GM18526 (cell line): ENCODE measurements around the gene SUDS3.

Experiments
- POLR2A ChIP-seq: IDR thresholded peaks from 3 replicates; pipeline ENCODE4 v1.6.1; 2011; ENCODE audit not compliant: insufficient read length; ENCODE audit errors: extremely low read depth

The SUDS3 gene

DNA sequence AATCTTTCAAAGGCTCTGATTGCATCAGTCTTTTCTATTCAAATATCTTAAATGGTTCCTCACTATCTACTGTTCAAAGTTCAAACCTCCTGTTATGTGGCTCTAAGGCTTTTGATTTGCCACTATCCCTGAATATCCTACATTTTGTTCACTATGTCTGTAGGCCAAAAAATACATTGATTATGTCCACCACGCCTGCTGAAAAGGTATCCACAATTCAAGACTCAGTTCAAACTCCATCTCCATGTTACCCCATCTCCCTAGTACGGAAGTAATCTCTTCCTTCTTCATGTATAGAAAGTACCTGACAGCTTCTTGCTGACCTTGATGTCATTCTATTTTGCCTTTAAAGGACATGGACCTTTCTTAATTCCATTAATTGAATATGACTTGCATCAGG is 28.4 kb upstream of the SUDS3 start:
- TF ChIP-seq POLR2A = no peak

DNA sequence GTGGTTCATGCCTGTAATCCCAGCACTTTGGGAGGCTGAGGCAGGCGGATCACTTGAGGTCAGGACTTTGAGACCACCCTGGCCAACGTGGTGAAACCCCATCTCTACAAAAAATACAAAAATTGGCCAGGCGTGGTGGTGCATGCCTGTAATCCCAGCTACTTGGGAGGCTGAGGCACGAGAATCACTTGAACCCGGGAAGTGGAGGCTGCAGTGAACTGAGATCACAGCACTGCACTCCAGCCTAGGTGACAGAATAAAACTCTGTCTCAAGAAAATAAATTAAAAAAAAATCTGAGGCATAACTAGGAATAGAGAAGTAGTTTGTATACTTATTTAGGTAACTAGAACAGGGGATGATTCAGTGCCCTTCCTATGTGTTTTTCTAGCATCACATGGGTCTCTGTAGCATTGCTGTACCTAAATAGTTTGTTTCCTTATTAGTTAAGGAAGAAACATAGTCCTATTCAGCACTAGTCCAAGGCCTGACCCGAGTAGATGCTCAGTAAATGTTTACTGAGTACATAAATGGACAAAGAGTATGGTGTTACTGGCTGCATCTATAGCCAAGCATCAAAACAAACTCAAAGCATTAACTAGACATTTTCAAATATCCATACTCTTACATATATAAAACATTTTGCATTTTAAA is 25.3 kb upstream of the SUDS3 start:
- TF ChIP-seq POLR2A = no peak

DNA sequence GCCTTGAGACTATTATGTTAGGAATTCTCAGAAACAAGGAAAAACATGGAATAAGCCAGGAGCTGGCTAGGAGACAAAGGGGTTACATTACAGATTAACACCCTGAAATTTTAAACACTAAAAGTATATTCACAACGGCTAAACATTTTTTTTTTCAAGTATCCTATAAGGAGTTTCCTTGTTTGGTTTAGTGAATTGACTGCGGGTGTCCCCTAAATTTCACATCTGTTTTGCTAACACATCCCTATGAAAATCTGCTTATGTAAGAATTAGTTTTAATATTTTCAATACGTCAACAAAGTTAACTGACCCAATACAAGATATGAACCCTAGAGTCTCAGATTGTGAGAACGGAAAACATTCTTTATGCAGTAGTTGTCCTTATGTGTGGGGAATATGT is 22.6 kb upstream of the SUDS3 start:
- TF ChIP-seq POLR2A = no peak

DNA sequence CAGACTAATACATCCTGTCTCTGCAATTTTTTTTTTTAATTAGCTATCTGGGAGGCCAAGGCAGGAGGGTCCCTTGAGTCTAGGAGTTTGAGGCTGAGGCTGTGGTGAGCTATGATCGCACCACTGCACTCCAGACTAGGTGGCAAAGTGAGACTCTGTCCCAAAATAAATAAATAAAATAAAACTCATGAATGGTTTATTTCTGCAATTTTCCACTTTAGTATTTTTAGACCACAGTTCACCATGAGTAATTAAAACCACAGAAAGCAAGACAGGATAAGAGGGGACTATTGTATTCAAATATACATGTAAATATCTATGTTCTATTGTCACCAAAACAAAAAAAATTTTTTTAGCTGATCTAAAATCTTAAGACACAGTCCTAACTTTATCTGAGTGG is 21.5 kb upstream of the SUDS3 start:
- no peak for TF ChIP-seq POLR2A

DNA sequence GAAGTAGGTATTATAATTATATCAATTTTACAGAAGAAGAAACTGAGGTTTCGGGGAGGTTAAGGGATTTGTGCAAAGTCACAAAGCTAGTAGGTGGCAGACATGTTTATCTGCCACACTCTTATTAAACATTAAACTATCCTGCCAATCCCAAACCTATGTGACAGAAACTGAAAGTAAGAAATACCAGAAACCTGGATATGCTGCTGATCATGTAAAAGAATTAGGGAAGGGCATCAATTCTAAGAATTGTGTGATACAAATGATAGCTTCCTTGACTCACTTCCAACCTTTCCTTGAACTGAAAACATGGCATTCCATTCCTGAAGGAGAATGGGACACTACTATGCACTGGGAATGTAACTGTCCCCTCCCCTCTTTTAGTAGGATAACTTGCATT is 20.5 kb upstream of the SUDS3 start:
- TF ChIP-seq POLR2A = no peak

DNA sequence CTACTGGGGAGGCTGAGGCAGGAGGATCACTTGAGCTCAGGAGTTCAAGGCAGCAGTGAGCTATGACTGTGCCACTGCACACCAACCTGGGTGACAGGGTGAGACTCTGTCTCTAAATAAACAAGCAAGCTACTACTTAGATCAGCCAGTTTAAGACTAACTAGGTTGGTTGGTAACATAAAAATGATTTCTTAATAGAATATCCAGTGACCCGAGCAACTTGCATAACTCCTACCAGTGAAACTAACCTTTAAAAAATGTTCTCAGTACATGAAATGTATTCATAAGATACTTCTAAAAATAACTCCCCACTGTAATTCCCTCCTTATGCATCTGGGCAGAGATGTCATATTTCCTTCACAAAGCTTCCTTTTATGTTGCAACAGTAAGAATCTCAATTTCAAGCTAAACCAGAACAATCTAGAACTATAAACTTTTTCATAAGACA is 19.5 kb upstream of the SUDS3 start:
- TF ChIP-seq POLR2A = no peak

DNA sequence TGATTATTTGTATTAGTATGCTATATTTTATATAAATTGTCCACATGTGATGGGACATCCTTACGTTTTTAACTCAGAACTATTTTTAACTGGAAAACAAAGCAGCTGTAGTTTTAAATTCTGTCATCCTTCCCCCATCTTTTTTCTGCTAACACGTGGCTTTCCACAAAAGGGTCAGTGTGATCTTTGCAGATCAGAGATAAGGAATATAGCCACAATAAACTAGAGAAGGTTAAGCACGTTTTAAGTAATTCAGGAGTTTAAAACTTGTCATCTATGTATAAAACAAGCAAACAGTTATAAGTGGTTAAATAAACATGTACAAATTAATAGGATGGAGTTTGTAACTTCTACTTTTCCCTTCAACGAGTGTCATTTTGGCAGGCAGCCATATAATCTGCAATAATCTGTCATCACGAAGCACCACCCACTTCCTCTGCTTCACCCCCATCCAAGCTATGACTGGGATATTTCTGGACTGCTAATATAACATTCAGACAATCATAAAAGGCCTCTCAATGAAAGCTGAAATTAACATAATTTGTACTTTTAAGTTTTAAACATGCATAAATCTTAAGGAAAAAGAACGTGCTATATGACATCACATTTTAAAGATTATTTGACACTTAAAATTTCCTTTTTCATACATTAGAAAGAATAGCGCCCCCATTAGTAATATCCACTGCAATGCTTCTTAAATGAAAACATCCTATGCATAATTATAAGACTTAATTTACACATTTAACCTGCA is 18.9 kb upstream of the SUDS3 start:
- no peak for TF ChIP-seq POLR2A

DNA sequence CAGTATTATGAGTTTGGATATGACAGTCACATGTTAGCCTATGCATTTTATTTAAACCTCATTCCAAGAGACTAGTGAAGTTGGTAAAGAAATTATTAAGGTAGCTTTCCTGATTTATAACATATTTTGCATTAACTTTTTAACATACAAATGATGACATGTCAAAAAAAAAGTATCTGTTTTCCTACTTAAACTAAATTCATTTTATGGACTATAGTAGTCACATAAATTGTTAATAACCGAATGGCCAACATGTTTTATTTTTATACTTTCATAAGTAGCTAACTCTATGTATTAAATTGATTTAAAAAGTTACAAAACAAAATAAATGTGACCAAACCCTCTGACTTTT is 18.4 kb upstream of the SUDS3 start:
- no peak for TF ChIP-seq POLR2A

DNA sequence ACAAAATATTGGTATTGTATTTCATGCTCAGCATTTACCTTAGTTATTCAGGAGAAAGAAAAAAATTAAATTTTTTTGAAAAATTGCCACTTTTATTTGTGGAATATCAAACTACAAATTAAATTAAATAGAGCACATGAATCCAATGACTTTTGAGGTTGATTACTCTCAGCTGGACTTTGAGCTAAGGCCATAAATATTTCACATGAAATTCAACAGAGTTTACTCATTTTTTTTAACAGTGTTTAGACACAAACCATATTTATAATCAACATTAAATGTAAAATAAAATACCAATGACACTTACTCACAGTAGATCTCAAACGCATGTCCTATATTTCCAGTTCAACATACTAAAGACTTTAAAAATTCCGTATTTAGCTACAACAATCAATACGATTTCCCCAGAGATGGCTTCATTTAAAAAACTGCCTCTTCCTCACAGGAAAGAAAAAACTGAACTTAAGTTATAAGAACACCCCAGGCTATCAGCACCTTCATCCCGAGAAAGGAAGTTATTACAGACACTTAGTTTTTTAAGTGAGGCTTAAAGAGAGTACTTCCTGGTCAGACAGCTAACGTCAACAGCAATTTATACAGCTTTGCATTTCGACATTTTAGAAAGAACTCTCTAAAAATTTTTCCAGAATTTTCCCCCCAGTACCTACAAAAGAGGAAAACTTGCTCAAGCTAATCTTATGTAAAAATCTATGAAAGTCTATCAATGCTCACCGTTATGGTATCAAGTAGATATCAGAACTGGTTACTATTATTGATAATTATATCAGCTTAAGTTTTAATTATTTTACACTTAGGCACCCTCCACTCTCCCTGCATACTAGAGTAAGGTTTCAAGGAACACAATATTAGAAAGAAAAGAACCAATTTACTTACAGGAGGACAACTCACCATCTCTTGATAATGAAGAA is 17.5 kb upstream of the SUDS3 start:
- TF ChIP-seq POLR2A = peak; percentile 26

DNA sequence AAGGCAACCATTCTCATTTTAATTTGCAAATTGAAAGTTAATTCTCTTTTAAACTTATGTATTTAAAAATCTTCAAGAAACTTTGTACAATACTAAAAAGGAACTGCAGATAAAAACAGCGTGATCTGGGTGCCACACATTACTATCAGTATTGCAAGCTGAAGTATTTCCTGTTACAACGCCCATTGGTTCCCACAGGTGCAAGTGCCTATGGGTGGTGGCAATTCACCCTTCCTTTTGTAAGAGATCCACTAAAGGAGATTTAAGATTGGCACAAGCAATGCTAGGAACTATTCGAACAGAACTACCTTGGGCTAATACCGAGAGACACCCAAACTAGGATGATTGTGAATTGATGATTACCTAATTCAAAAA is 16.8 kb upstream of the SUDS3 start:
- TF ChIP-seq POLR2A = no peak

DNA sequence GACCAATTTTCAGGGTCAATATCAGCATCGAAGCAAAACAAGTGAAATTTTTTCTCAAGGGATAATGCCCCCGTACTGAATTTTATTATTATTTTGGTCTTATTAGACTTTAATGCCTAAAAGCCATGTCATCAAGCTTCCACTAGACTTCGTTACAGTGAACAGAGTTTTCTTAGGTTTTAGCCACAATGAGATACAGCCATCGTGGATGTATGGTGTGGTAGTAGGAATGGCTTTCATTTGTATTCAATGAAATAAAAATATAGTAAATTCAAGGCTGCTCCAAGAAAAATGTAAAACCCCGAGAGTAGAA is 15.3 kb upstream of the SUDS3 start:
- no peak for TF ChIP-seq POLR2A

DNA sequence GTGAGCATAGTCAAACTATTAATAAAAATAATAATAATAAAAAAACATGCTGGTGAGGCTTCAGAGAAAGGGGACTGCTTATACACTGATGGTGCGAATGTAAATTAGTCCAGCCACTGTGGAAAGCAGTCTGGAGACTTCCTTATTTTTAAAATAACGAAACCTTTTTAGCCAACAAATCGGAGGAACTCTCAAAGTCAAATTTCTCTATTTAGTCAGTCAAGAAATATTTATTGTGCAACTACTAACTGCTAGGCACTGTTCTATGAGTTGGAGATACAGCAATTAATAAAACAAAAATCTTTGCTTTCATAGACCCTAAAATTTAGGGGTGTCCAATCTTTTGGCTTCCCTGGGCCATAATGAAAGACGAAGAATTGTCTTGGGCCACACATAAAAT is 14.5 kb upstream of the SUDS3 start:
- no peak for TF ChIP-seq POLR2A

DNA sequence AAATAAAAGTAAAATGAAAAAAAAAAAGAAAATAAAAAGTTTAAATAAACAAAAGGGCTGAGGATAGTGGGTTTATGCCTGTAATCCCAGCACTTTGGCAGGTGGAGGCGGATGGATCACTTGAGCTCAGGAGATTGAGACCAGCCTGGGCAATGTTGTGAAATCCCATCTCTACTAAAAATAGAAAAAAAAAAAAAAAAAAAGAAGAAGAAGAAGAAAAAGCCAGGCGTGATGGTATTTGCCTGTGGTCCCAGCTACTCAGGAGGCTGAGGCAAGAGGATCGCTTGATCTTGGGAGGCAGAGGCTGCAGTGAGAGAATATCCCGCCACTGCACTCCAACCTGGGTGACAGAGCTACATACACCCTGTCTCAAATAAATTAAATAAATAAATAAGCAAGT is 7.5 kb upstream of the SUDS3 start:
- TF ChIP-seq POLR2A = no peak

DNA sequence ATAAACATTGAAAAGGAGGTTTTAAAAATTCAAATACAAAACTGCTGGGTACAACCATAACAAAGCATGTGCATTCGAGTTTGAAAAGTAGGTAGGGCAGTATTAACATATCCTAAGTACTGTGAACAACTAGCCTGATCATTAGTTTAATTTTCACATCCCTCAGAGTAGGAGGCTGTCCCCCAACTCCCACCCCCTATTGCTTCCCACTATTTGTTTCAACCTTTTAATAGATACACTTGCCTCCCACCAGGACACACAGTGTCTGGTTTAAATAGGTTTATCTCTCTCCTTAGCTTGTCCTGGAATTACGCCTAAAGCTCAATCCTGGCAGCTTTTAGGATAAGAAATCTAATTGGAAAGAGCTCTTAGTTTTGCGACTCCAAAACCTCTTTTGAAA is 5.8 kb upstream of the SUDS3 start:
- no peak for TF ChIP-seq POLR2A

DNA sequence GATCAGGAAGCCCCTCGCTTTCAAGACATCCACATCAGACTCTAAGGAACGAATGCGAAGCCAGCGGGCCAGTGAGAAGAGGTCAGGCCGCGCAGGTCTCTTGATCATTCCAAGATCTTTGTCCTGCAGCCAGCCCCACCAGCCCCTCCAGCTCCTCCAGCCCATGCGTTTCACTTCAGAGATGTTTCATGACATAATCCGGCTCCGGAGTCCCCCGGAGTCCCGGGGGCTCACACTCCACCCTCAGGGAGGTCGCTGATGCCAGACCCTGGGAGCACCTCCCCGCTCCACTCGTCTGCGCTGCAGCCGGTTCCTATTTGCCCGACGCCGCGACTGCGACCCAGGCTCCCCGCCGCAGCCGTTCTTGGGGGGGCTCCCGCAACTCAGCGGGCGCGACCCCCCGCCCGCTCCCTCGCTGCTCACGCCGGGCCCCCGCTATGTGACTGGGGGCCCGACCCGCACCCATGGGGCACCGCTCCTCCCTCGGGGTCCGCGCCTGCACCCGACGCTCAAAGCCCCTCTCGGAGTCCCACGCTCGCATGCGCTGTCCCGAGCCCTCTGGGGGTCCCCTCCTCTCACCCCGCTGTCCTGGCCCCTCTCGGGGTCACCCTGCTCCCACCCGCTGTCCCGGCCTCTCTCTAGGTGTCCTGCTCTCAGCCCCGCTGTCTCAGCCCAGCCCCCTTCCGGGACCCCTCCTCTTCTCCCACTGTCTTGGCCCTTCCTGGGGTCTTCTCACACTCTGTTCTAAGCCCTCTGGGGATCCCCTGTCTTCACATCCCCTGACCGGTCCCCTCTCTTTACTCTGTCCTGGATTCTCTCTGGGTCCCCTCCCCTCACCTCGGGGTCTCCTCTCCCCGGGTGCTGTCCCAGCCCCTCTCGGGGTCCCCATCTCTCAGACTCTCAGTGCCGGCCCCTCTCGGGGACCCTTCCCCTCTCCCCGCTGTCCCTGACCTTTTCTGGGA is 4.8 kb upstream of the SUDS3 start:
- no peak for TF ChIP-seq POLR2A
